Parathyroid adenoma (tissue), 2 donors: ENCODE measurements around the gene SPO11.

Source experiments
- H2AFZ ChIP-seq: fragments of 300-600 bp; sonication (generic); one replicate; pipeline ENCODE4 v1.7.0; 2017; ENCODE audit warnings: antibody characterized with exemption, mild to moderate bottlenecking
- H3K27ac ChIP-seq: fragments of 300-600 bp; sonication (generic); one replicate; pipeline ENCODE4 v1.7.0; 2017
- H3K27me3 ChIP-seq: fragments of 300-600 bp; sonication (generic); one replicate; pipeline ENCODE4 v1.7.0; 2017; ENCODE audit warnings: low read length; ENCODE audit not compliant: control insufficient read depth, insufficient read depth
- H3K36me3 ChIP-seq: fragments of 300-600 bp; sonication (generic); one replicate; pipeline ENCODE4 v1.7.0; 2017; ENCODE audit warnings: low read length; ENCODE audit not compliant: control insufficient read depth, insufficient read depth
- H3K4me1 ChIP-seq: fragments of 300-600 bp; sonication (generic); one replicate; pipeline ENCODE4 v1.7.0; 2017; ENCODE audit warnings: control low read depth
- H3K4me2 ChIP-seq: fragments of 300-600 bp; sonication (generic); one replicate; pipeline ENCODE4 v1.7.0; 2017; ENCODE audit warnings: low read length
- H3K4me3 ChIP-seq: fragments of 300-600 bp; sonication (generic); one replicate; pipeline ENCODE4 v1.7.0; 2017; ENCODE audit warnings: low read depth, low read length
- H3K79me2 ChIP-seq: fragments of 300-600 bp; sonication (generic); one replicate; pipeline ENCODE4 v1.7.0; 2017; ENCODE audit warnings: control low read depth
- H3K9ac ChIP-seq: fragments of 300-600 bp; sonication (generic); one replicate; pipeline ENCODE4 v1.7.0; 2017; ENCODE audit warnings: mild to moderate bottlenecking
- H3K9me3 ChIP-seq: fragments of 300-600 bp; sonication (generic); one replicate; pipeline ENCODE4 v1.7.0; 2017; ENCODE audit warnings: low read length; ENCODE audit not compliant: control insufficient read depth
- CTCF ChIP-seq: fragments of 300-600 bp; sonication (generic); IDR thresholded peaks from one replicate; pipeline ENCODE4 v1.7.0; 2017; ENCODE audit warnings: antibody characterized with exemption, mild to moderate bottlenecking
- donor health status: primary hyperparathyroidism.

Gene SPO11

GRCh38 chr20:57375652-57376230 lies 46.1 kb downstream of the SPO11 start:
- H3K4me1 ChIP-seq, result no peaks in the 10 kb centered on the region
- no peak overlapping the region for H3K4me3 ChIP-seq
- no peak for TF ChIP-seq CTCF
- no peak overlapping the region for H3K4me2 ChIP-seq
- H3K9ac ChIP-seq, result no peak overlapping the region
- H3K27ac ChIP-seq, result no peak overlapping the region
- no peaks in the 10 kb centered on the region for H3K79me2 ChIP-seq
- H3K36me3 ChIP-seq, result no peaks in the 10 kb centered on the region
- H3K27me3 ChIP-seq, result no peaks in the 10 kb centered on the region
- no peak overlapping the region for H2AFZ ChIP-seq
- H3K9me3 ChIP-seq, result no peaks in the 10 kb centered on the region

- Histone ChIP-seq H3K4me3 (no peak overlapping the region), H3K4me2 (no peak overlapping the region), H3K27ac (no peak overlapping the region), H3K4me1 (no peaks in the 10 kb centered on the region), H3K36me3 (no peaks in the 10 kb centered on the region), H3K27me3 (no peaks in the 10 kb centered on the region), H3K9ac (no peak overlapping the region), H2AFZ (no peak overlapping the region), H3K79me2 (no peaks in the 10 kb centered on the region), H3K9me3 (no peaks in the 10 kb centered on the region)
- no peak for TF ChIP-seq CTCF
Observed at GRCh38 chr20:57377350-57377749, 47.7 kb downstream of the SPO11 start.

GRCh38 chr20:57378107-57378506 lies 48.5 kb downstream of the SPO11 start:
- no peak overlapping the region for H3K4me2 ChIP-seq
- H3K27ac ChIP-seq, result no peak overlapping the region
- H3K9ac ChIP-seq, result no peak overlapping the region
- H3K4me1 ChIP-seq, result no peaks in the 10 kb centered on the region
- H3K4me3 ChIP-seq, result no peak overlapping the region
- no peak for TF ChIP-seq CTCF
- no peaks in the 10 kb centered on the region for H3K79me2 ChIP-seq
- H2AFZ ChIP-seq, result no peak overlapping the region
- H3K27me3 ChIP-seq, result no peaks in the 10 kb centered on the region
- H3K36me3 ChIP-seq, result no peaks in the 10 kb centered on the region
- H3K9me3 ChIP-seq, result no peaks in the 10 kb centered on the region

- Histone ChIP-seq H3K27ac (no peak overlapping the region), H3K4me1 (no peaks in the 10 kb centered on the region), H3K4me2 (no peak overlapping the region), H3K4me3 (no peak overlapping the region), H2AFZ (no peak overlapping the region), H3K9me3 (no peaks in the 10 kb centered on the region), H3K9ac (no peak overlapping the region), H3K36me3 (no peaks in the 10 kb centered on the region), H3K27me3 (no peaks in the 10 kb centered on the region), H3K79me2 (no peaks in the 10 kb centered on the region)
- TF ChIP-seq CTCF, result no peak
Observed at GRCh38 chr20:57378646-57379262, 49.2 kb downstream of the SPO11 start.

- Histone ChIP-seq H3K4me1 (no peaks in the 10 kb centered on the region), H3K36me3 (no peaks in the 10 kb centered on the region), H3K79me2 (no peaks in the 10 kb centered on the region), H3K4me3 (no peak overlapping the region), H2AFZ (no peak overlapping the region), H3K4me2 (no peak overlapping the region), H3K9me3 (no peaks in the 10 kb centered on the region), H3K9ac (no peak overlapping the region), H3K27me3 (no peaks in the 10 kb centered on the region), H3K27ac (no peak overlapping the region)
- no peak for TF ChIP-seq CTCF
Observed at GRCh38 chr20:57379263-57379647, 49.7 kb downstream of the SPO11 start.
